OCI-M2 (cell line): ENCODE results near the gene NLRP5.
"Not testable (repeated sequence)": the region's sequence is repeated elsewhere in the genome, so short reads cannot be mapped to it uniquely, and the experiment has no call there.

ENCODE experiments used
- DNase-seq: peaks from one replicate; lab custom pipeline; 2025; ENCODE audit not compliant: unreplicated experiment; lab: John Stamatoyannopoulos, UW

NLRP5 gene

GRCh38 chr19:56098237-56098636 is 111.7 kb downstream of the NLRP5 start:
- not testable (repeated sequence) for DNase-seq

- no peak for DNase-seq
Observed at GRCh38 chr19:56098731-56099568, 112.4 kb downstream of the NLRP5 start.

- no peak for DNase-seq
Observed at GRCh38 chr19:56099638-56100539, 113.3 kb downstream of the NLRP5 start.

- DNase-seq: no peak
Observed at GRCh38 chr19:56101095-56101494, 114.5 kb downstream of the NLRP5 start.

GRCh38 chr19:56101746-56102535 is 115.4 kb downstream of the NLRP5 start:
- no peak for DNase-seq

- no peak for DNase-seq
Observed at GRCh38 chr19:56103027-56103614, 116.5 kb downstream of the NLRP5 start.

- no peak for DNase-seq
Observed at GRCh38 chr19:56104423-56104822, 117.8 kb downstream of the NLRP5 start.

- DNase-seq: no peak
Observed at GRCh38 chr19:56105090-56105701, 118.6 kb downstream of the NLRP5 start.

- DNase-seq: not testable (repeated sequence)
Observed at GRCh38 chr19:56105831-56106396, 119.3 kb downstream of the NLRP5 start.

GRCh38 chr19:56106397-56106849 is 119.8 kb downstream of the NLRP5 start:
- DNase-seq: no peak

GRCh38 chr19:56106993-56107392 is 120.4 kb downstream of the NLRP5 start:
- no peak for DNase-seq

- DNase-seq: no peak
Observed at GRCh38 chr19:56107626-56108351, 121.2 kb downstream of the NLRP5 start.

GRCh38 chr19:56108447-56109195 is 122.0 kb downstream of the NLRP5 start:
- no peak for DNase-seq

GRCh38 chr19:56109226-56109625 is 122.7 kb downstream of the NLRP5 start:
- no peak for DNase-seq

- no peak for DNase-seq
Observed at GRCh38 chr19:56110515-56111448, 124.2 kb downstream of the NLRP5 start.
